Rectal smooth muscle tissue (tissue), 1 donor: ENCODE results near the gene SEMA4D.
"Not testable (repeated sequence)": the region's sequence is repeated elsewhere in the genome, so short reads cannot be mapped to it uniquely, and the experiment has no call there.

Experiments
- H3K27ac ChIP-seq: one replicate; pipeline ENCODE4 v1.7.0; 2013; ENCODE audit warnings: low read depth, low read length, inconsistent platforms
- H3K27me3 ChIP-seq: one replicate; pipeline ENCODE4 v1.7.0; 2013; ENCODE audit warnings: low read length; ENCODE audit not compliant: control insufficient read depth, insufficient read depth
- H3K36me3 ChIP-seq: one replicate; pipeline ENCODE4 v1.7.0; 2013; ENCODE audit warnings: low read length; ENCODE audit not compliant: control insufficient read depth, insufficient read depth
- H3K4me1 ChIP-seq: one replicate; pipeline ENCODE4 v1.7.0; 2013; ENCODE audit warnings: low read length; ENCODE audit not compliant: control insufficient read depth, insufficient read depth
- H3K4me3 ChIP-seq: one replicate; pipeline ENCODE4 v1.7.0; 2013; ENCODE audit warnings: low read length
- H3K9ac ChIP-seq: one replicate; pipeline ENCODE4 v1.7.0; 2013; ENCODE audit warnings: low read length

SEMA4D gene

GRCh38 chr9:89354471-89354870, 143.4 kb downstream of the SEMA4D start:
- no peaks in the 10 kb centered on the region for H3K27me3 ChIP-seq
- no peaks in the 10 kb centered on the region for H3K4me1 ChIP-seq
- peaks cover 59% of the 10 kb centered on the region for H3K36me3 ChIP-seq
- no peak overlapping the region for H3K9ac ChIP-seq
- H3K27ac ChIP-seq: no peak overlapping the region
- no peak overlapping the region for H3K4me3 ChIP-seq

- H3K4me1 ChIP-seq: no peaks in the 10 kb centered on the region
- H3K9ac ChIP-seq: no peak overlapping the region
- H3K27ac ChIP-seq: no peak overlapping the region
- peaks cover 59% of the 10 kb centered on the region for H3K36me3 ChIP-seq
- no peaks in the 10 kb centered on the region for H3K27me3 ChIP-seq
- H3K4me3 ChIP-seq: no peak overlapping the region
Observed at GRCh38 chr9:89353989-89354388, 143.9 kb downstream of the SEMA4D start.

GRCh38 chr9:89352874-89353649, 144.9 kb downstream of the SEMA4D start:
- no peak overlapping the region for H3K27ac ChIP-seq
- H3K4me1 ChIP-seq: no peaks in the 10 kb centered on the region
- H3K4me3 ChIP-seq: no peak overlapping the region
- no peaks in the 10 kb centered on the region for H3K27me3 ChIP-seq
- peaks cover 63% of the 10 kb centered on the region for H3K36me3 ChIP-seq
- no peak overlapping the region for H3K9ac ChIP-seq

GRCh38 chr9:89352451-89352850, 145.5 kb downstream of the SEMA4D start:
- no peaks in the 10 kb centered on the region for H3K4me1 ChIP-seq
- H3K9ac ChIP-seq: no peak overlapping the region
- H3K4me3 ChIP-seq: no peak overlapping the region
- H3K27me3 ChIP-seq: no peaks in the 10 kb centered on the region
- H3K27ac ChIP-seq: no peak overlapping the region
- peaks cover 63% of the 10 kb centered on the region for H3K36me3 ChIP-seq

- no peaks in the 10 kb centered on the region for H3K4me1 ChIP-seq
- H3K36me3 ChIP-seq: peaks cover 63% of the 10 kb centered on the region
- no peak overlapping the region for H3K27ac ChIP-seq
- H3K9ac ChIP-seq: no peak overlapping the region
- no peak overlapping the region for H3K4me3 ChIP-seq
- H3K27me3 ChIP-seq: no peaks in the 10 kb centered on the region
Observed at GRCh38 chr9:89351584-89352300, 146.2 kb downstream of the SEMA4D start.

- H3K36me3 ChIP-seq: peaks cover 58% of the 10 kb centered on the region
- H3K4me3 ChIP-seq: no peak overlapping the region
- H3K4me1 ChIP-seq: no peaks in the 10 kb centered on the region
- no peaks in the 10 kb centered on the region for H3K27me3 ChIP-seq
- no peak overlapping the region for H3K27ac ChIP-seq
- H3K9ac ChIP-seq: no peak overlapping the region
Observed at GRCh38 chr9:89350988-89351557, 146.8 kb downstream of the SEMA4D start.

GRCh38 chr9:89349607-89350006, 148.3 kb downstream of the SEMA4D start:
- Histone ChIP-seq H3K36me3 (peaks cover 56% of the 10 kb centered on the region), H3K27ac (no peak overlapping the region), H3K27me3 (no peaks in the 10 kb centered on the region), H3K4me1 (no peaks in the 10 kb centered on the region), H3K9ac (no peak overlapping the region), H3K4me3 (no peak overlapping the region)

- Histone ChIP-seq H3K27me3 (no peaks in the 10 kb centered on the region), H3K9ac (no peak overlapping the region), H3K4me3 (no peak overlapping the region), H3K4me1 (no peaks in the 10 kb centered on the region), H3K27ac (no peak overlapping the region), H3K36me3 (peaks cover 52% of the 10 kb centered on the region)
Observed at GRCh38 chr9:89347651-89348050, 150.3 kb downstream of the SEMA4D start.

GRCh38 chr9:89346696-89347095, 151.2 kb downstream of the SEMA4D start:
- Histone ChIP-seq H3K27me3 (no peaks in the 10 kb centered on the region), H3K9ac (no peak overlapping the region), H3K4me3 (no peak overlapping the region), H3K4me1 (no peaks in the 10 kb centered on the region), H3K36me3 (peaks cover 53% of the 10 kb centered on the region), H3K27ac (no peak overlapping the region)

GRCh38 chr9:89345476-89345875, 152.4 kb downstream of the SEMA4D start:
- no peak overlapping the region for H3K9ac ChIP-seq
- no peaks in the 10 kb centered on the region for H3K27me3 ChIP-seq
- no peaks in the 10 kb centered on the region for H3K4me1 ChIP-seq
- no peak overlapping the region for H3K4me3 ChIP-seq
- H3K27ac ChIP-seq: no peak overlapping the region
- peaks cover 44% of the 10 kb centered on the region for H3K36me3 ChIP-seq

- peaks cover 35% of the 10 kb centered on the region for H3K36me3 ChIP-seq
- H3K27me3 ChIP-seq, H3K9ac ChIP-seq, H3K4me1 ChIP-seq, H3K4me3 ChIP-seq, H3K27ac ChIP-seq: not testable (repeated sequence)
Observed at GRCh38 chr9:89343812-89344211, 154.1 kb downstream of the SEMA4D start.

GRCh38 chr9:89342948-89343347, 155.0 kb downstream of the SEMA4D start:
- no peak overlapping the region for H3K27ac ChIP-seq
- no peak overlapping the region for H3K9ac ChIP-seq
- H3K4me1 ChIP-seq: no peaks in the 10 kb centered on the region
- H3K36me3 ChIP-seq: peaks cover 26% of the 10 kb centered on the region
- no peak overlapping the region for H3K4me3 ChIP-seq
- H3K27me3 ChIP-seq: no peaks in the 10 kb centered on the region
